SH-SY5Y (cell line): ENCODE data around the gene HOXC5.

Source experiments
- GATA2 ChIP-seq: IDR thresholded peaks from 2 replicates; pipeline ENCODE4 v1.6.1; 2011; ENCODE audit warnings: mild to moderate bottlenecking, low read depth, low read length
- GATA3 ChIP-seq: IDR thresholded peaks from 2 replicates; pipeline ENCODE4 v1.6.1; 2011; ENCODE audit warnings: low read depth, mild to moderate bottlenecking, low read length, moderate library complexity

DNA sequence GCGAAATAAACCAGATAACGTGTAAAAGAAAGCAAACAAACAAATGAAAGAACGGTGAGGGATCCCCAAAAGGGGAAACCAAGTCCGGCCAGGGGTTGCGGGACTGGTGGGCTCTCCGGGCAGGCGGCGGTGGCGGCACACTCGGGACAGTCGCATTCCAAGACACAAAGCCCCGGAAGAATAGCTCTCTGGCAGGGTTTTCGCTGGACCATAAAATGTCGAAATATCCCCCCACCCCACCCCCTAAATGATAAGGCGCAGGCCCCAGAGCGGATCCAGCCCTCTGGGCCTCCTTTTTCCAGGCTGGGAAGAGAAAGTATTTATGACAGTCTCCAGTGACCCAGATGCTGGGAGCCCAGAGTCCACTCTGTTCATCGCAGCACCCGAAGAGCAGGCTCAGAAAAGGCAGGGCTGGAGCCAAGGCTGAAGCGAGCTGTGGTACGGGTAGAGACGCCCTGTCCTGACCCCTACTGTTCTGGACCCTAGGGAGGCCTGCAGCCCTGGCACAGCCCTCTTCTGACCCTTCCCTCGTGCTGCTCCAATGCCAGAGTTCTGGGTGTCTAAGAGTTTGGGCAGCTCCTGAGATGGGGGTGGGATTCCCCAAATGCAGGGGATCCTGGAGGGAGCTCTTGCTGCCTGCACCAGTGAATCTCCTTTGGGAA, 26.2 kb upstream of the HOXC5 start:
- no peak for TF ChIP-seq GATA2
- no peak for TF ChIP-seq GATA3
